ENCODE measurements around the gene HRH4.

HRH4 gene

GRCh38 chr18:24470022-24470618, 9.7 kb downstream of the HRH4 start:
- peak; percentile 31 for DNase-seq

- DNase-seq, result no peak
Observed at GRCh38 chr18:24470805-24471204, 10.4 kb downstream of the HRH4 start.

GRCh38 chr18:24472591-24472990, 12.2 kb downstream of the HRH4 start:
- DNase-seq, result no peak

- DNase-seq, result no peak
Observed at GRCh38 chr18:24474406-24474805, 14.0 kb downstream of the HRH4 start.

GRCh38 chr18:24475926-24476589, 15.6 kb downstream of the HRH4 start:
- no peak for DNase-seq

- no peak for DNase-seq
Observed at GRCh38 chr18:24479371-24479770, 18.9 kb downstream of the HRH4 start.

- DNase-seq, result no peak
Observed at GRCh38 chr18:24482821-24483220, 22.4 kb downstream of the HRH4 start.

GRCh38 chr18:24485681-24486080, 25.2 kb downstream of the HRH4 start:
- DNase-seq, result no peak

- DNase-seq, result no peak
Observed at GRCh38 chr18:24486684-24487083, 26.2 kb downstream of the HRH4 start.

- DNase-seq, result peak; percentile 68
Observed at GRCh38 chr18:24488824-24489493, 28.5 kb downstream of the HRH4 start.

- no peak for DNase-seq
Observed at GRCh38 chr18:24490539-24490938, 30.1 kb downstream of the HRH4 start.

- peak; percentile 80 for DNase-seq
Observed at GRCh38 chr18:24491927-24492834, 31.7 kb downstream of the HRH4 start.

GRCh38 chr18:24494586-24494985, 34.1 kb downstream of the HRH4 start:
- no peak for DNase-seq

- no peak for DNase-seq
Observed at GRCh38 chr18:24497031-24497754, 36.8 kb downstream of the HRH4 start.

GRCh38 chr18:24499814-24500213, 39.4 kb downstream of the HRH4 start:
- no peak for DNase-seq

GRCh38 chr18:24500217-24500616, 39.8 kb downstream of the HRH4 start:
- no peak for DNase-seq

- DNase-seq, result no peak
Observed at GRCh38 chr18:24500766-24501165, 40.3 kb downstream of the HRH4 start.

GRCh38 chr18:24502667-24503523, 42.5 kb downstream of the HRH4 start:
- DNase-seq, result no peak

- DNase-seq, result no peak
Observed at GRCh38 chr18:24504401-24504800, 44.0 kb downstream of the HRH4 start.

GRCh38 chr18:24506175-24506574, 45.7 kb downstream of the HRH4 start:
- DNase-seq, result no peak

GRCh38 chr18:24509435-24509834, 49.0 kb downstream of the HRH4 start:
- no peak for DNase-seq

- DNase-seq, result no peak
Observed at GRCh38 chr18:24514439-24514838, 54.0 kb downstream of the HRH4 start.
